ENCODE results near the gene WASF3.

GRCh38 chr13:26722321-26722720 lies 164.8 kb downstream of the WASF3 start:
- TF ChIP-seq CTCF (conservative IDR thresholded peaks at IDR 0.05) (no peak), EZH2 (IDR thresholded peaks at IDR 0.05; ENCODE audit: low read depth) (no peak)
